HG02970 (cell line): ENCODE data around the gene C2orf42.
"Not testable (repeated sequence)": the region's sequence is repeated elsewhere in the genome, so short reads cannot be mapped to it uniquely, and the experiment has no call there.

Experiments
- ATAC-seq: cut with Tn5 transposase; IDR thresholded peaks from one replicate; pipeline ENCODE4 v1.9.1; 2021; ENCODE audit warnings: mild to moderate bottlenecking, moderate library complexity, moderate number of reproducible peaks; ENCODE audit not compliant: unreplicated experiment, low FRiP score

C2orf42 gene

GRCh38 chr2:70181363-70181956 is 9.4 kb downstream of the C2orf42 start:
- no peak for ATAC-seq

GRCh38 chr2:70173520-70173919 is 17.3 kb downstream of the C2orf42 start:
- no peak for ATAC-seq

- ATAC-seq, result not testable (repeated sequence)
These were observed 21.1 kb downstream of the C2orf42 start for GRCh38 chr2:70169654-70170245.

GRCh38 chr2:70161069-70161534 is 29.7 kb downstream of the C2orf42 start:
- ATAC-seq, result no peak

- ATAC-seq, result no peak
These were observed 30.3 kb downstream of the C2orf42 start for GRCh38 chr2:70160545-70160944.

GRCh38 chr2:70149130-70149686 is 41.6 kb downstream of the C2orf42 start:
- ATAC-seq, result not testable (repeated sequence)

- not testable (repeated sequence) for ATAC-seq
These were observed 42.5 kb downstream of the C2orf42 start for GRCh38 chr2:70148211-70148760.

- no peak for ATAC-seq
These were observed 44.7 kb downstream of the C2orf42 start for GRCh38 chr2:70145851-70146739.

- ATAC-seq, result no peak
These were observed 45.7 kb downstream of the C2orf42 start for GRCh38 chr2:70145144-70145490.

GRCh38 chr2:70144443-70145143 is 46.2 kb downstream of the C2orf42 start:
- ATAC-seq, result no peak

- no peak for ATAC-seq
These were observed 47.3 kb downstream of the C2orf42 start for GRCh38 chr2:70143314-70144150.

GRCh38 chr2:70142590-70143313 is 48.1 kb downstream of the C2orf42 start:
- ATAC-seq, result peak; percentile 76

GRCh38 chr2:70141902-70142589 is 48.8 kb downstream of the C2orf42 start:
- peak; percentile 52 for ATAC-seq

- no peak for ATAC-seq
These were observed 49.5 kb downstream of the C2orf42 start for GRCh38 chr2:70141212-70141901.

- no peak for ATAC-seq
These were observed 50.0 kb downstream of the C2orf42 start for GRCh38 chr2:70140791-70141211.

GRCh38 chr2:70134323-70134983 is 56.4 kb downstream of the C2orf42 start:
- ATAC-seq, result not testable (repeated sequence)
